Measurements from ENCODE around the gene TEX11. TPM values are rescaled to one million over a fixed set of nuclear protein-coding genes. Genes with fewer than 3 reads are reported as not detected.

The TEX11 gene
- polyA plus RNA-seq (not detected in 3 replicates), polyA minus RNA-seq (not detected in 3 replicates)
- not detected for polyA plus RNA-seq (2011; ENCODE audit: low read depth)
- polyA plus RNA-seq (2011; cell fraction: cytosol; rRNA removed): not detected in 2 replicates
- not detected in 2 replicates for polyA plus RNA-seq (2011; cell fraction: nucleus; rRNA removed)
- polyA plus RNA-seq (2012; ENCODE audit: low replicate concordance): not detected in 2 replicates
- not detected for polyA minus RNA-seq (2011; cell fraction: cytosol; rRNA and poly(A)+ RNA removed)
- not detected in 2 replicates for polyA minus RNA-seq (2011; cell fraction: nucleus; rRNA and poly(A)+ RNA removed)

DNA sequence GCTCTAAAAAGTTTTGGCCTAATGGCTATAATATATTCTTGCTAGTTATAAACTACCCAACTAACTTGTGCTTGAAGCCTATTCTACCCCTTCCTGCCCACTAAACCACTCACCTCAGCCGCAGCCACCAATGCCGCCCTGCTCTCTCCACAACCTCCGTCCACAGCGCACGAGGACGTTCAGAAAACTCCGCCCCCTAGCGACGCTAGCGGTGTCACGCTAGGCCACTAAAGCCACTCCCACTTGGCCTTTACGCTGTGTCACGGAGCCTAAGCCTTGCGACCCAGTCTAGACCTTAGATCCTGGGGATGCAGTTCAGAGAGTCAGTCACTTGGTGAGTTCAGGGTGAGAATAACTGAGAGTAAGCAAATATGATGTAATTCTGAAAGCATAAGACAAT, at the start of gene TEX11:
Gene TEX11, minus strand, starts transcription at position 171 of the 400 bp plus-strand sequence. CDS start 922 bp downstream, outside the sequence.
- no peaks in the 10 kb centered on the region for H3K36me3 ChIP-seq (ENCODE audit: control insufficient read depth in 2 of 2, extremely low read depth in 1 of 2, insufficient read depth in 2 of 2, low read length in 2 of 2)
- dilution Hi-C loops (cut with MboI; ENCODE audit: extremely low pct_ligation_motif_present, low sequenced_read_pairs): no loop called here
- no peak within 1 kb of the TSS for H3K27ac ChIP-seq (ENCODE audit: control insufficient read depth, insufficient read depth, low read length)
- no peaks in the 10 kb centered on the region for H3K4me1 ChIP-seq (ENCODE audit: control insufficient read depth, extremely low read depth, insufficient read depth, low read length)
- DNase-seq (ENCODE audit: low read depth, low spot score): no peak
- H3K9me3 ChIP-seq (ENCODE audit: control insufficient read depth, low read depth, low read length): no peaks in the 10 kb centered on the region
- H3K79me2 ChIP-seq (ENCODE audit: control insufficient read depth, insufficient read depth, low read length): no peaks in the 10 kb centered on the region
- H3K4me2 ChIP-seq (ENCODE audit: control insufficient read depth, extremely low read depth, insufficient read depth, low read depth, low read length): no peak within 1 kb of the TSS
- FAIRE-seq: no peak
- H2AFZ ChIP-seq (ENCODE audit: control insufficient read depth, low read length): no peak within 1 kb of the TSS
- H3K4me3 ChIP-seq (ENCODE audit: control insufficient read depth in 2 of 3, extremely low read depth in 1 of 3, insufficient read depth in 2 of 3, low read depth in 1 of 3, low read length in 3 of 3): no peak within 1 kb of the TSS
- TF ChIP-seq, protein P1, sequence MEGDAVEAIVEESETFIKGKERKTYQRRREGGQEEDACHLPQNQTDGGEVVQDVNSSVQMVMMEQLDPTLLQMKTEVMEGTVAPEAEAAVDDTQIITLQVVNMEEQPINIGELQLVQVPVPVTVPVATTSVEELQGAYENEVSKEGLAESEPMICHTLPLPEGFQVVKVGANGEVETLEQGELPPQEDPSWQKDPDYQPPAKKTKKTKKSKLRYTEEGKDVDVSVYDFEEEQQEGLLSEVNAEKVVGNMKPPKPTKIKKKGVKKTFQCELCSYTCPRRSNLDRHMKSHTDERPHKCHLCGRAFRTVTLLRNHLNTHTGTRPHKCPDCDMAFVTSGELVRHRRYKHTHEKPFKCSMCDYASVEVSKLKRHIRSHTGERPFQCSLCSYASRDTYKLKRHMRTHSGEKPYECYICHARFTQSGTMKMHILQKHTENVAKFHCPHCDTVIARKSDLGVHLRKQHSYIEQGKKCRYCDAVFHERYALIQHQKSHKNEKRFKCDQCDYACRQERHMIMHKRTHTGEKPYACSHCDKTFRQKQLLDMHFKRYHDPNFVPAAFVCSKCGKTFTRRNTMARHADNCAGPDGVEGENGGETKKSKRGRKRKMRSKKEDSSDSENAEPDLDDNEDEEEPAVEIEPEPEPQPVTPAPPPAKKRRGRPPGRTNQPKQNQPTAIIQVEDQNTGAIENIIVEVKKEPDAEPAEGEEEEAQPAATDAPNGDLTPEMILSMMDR (optimal IDR thresholded peaks at IDR 0.05 in 1 of 3, IDR thresholded peaks at IDR 0.05 in 1 of 3, conservative IDR thresholded peaks at IDR 0.05 in 1 of 3; ENCODE audit: extremely low read depth in 1 of 3, insufficient read depth in 2 of 3, low read length in 3 of 3): no peak
- TF ChIP-seq EZH2 (IDR thresholded peaks at IDR 0.05; ENCODE audit: low read length): no peak
- no peaks in the 10 kb centered on the region for H4K20me1 ChIP-seq (ENCODE audit: control insufficient read depth, extremely low read depth, insufficient read depth, low read length)
- H3K27me3 ChIP-seq (ENCODE audit: control insufficient read depth, extremely low read depth, insufficient read depth, low read length): no peaks in the 10 kb centered on the region
- H3K9ac ChIP-seq (ENCODE audit: control insufficient read depth, extremely low read depth, insufficient read depth, low read length): no peak within 1 kb of the TSS
- no peaks in the 10 kb centered on the region for H3K9me1 ChIP-seq (ENCODE audit: control insufficient read depth, extremely low read depth, insufficient read depth, low read length)

DNA sequence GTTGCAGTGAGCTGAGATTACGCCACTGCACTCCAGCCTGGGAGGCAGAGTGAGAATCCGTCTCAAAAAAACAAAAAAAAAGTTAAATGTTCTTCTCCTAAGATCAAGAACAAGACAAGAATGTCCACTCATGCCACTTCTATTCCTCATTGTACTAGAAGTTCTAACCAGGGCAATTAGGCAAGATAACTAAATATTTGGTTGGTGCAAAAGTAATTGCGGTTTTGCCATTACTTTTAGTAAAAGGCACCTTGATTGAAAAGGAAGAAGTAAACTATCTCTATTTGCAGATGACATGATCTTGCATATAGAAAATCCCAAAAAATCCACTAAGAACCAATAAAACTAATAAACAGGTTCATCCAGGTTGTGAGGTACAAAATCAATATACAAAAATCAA, 46.4 kb upstream of the TEX11 start:
- dilution Hi-C loops (cut with MboI; ENCODE audit: extremely low pct_ligation_motif_present, low sequenced_read_pairs): no loop called here
- no peak overlapping the region for H3K9ac ChIP-seq (ENCODE audit: control insufficient read depth, extremely low read depth, insufficient read depth, low read length)

More for the DNA sequence above, 46.4 kb upstream of the TEX11 start:
- H3K4me3 ChIP-seq (ENCODE audit: control insufficient read depth in 2 of 3, extremely low read depth in 1 of 3, insufficient read depth in 2 of 3, low read depth in 1 of 3, low read length in 3 of 3): no peak overlapping the region
- no peak overlapping the region for H2AFZ ChIP-seq (ENCODE audit: control insufficient read depth, low read length)
- TF ChIP-seq, protein P1 (optimal IDR thresholded peaks at IDR 0.05 in 1 of 3, IDR thresholded peaks at IDR 0.05 in 1 of 3, conservative IDR thresholded peaks at IDR 0.05 in 1 of 3; ENCODE audit: extremely low read depth in 1 of 3, insufficient read depth in 2 of 3, low read length in 3 of 3): no peak
- TF ChIP-seq EZH2 (IDR thresholded peaks at IDR 0.05; ENCODE audit: low read length): no peak
- no peaks in the 10 kb centered on the region for H3K9me3 ChIP-seq (ENCODE audit: control insufficient read depth, low read depth, low read length)
- H3K4me1 ChIP-seq (ENCODE audit: control insufficient read depth, extremely low read depth, insufficient read depth, low read length): no peaks in the 10 kb centered on the region
- H3K79me2 ChIP-seq (ENCODE audit: control insufficient read depth, insufficient read depth, low read length): no peaks in the 10 kb centered on the region
- no peaks in the 10 kb centered on the region for H3K9me1 ChIP-seq (ENCODE audit: control insufficient read depth, extremely low read depth, insufficient read depth, low read length)
- no peaks in the 10 kb centered on the region for H4K20me1 ChIP-seq (ENCODE audit: control insufficient read depth, extremely low read depth, insufficient read depth, low read length)
- H3K27me3 ChIP-seq (ENCODE audit: control insufficient read depth, extremely low read depth, insufficient read depth, low read length): no peaks in the 10 kb centered on the region
- H3K36me3 ChIP-seq (ENCODE audit: control insufficient read depth in 2 of 2, extremely low read depth in 1 of 2, insufficient read depth in 2 of 2, low read length in 2 of 2): no peaks in the 10 kb centered on the region
- no peak overlapping the region for H3K4me2 ChIP-seq (ENCODE audit: control insufficient read depth, extremely low read depth, insufficient read depth, low read depth, low read length)
- no peak overlapping the region for H3K27ac ChIP-seq (ENCODE audit: control insufficient read depth, insufficient read depth, low read length)
- DNase-seq (ENCODE audit: low read depth, low spot score) (no peak), FAIRE-seq (no peak)
